HepG2 (cell line): ENCODE data around the gene ARHGAP26. TPM values are rescaled to one million over a fixed set of nuclear protein-coding genes. Genes with fewer than 3 reads are reported as not detected.

Experiments used
- ATAC-seq: fragments of 200-7000 bp; cut with Tn5 transposase; 3 replicates; pipeline ENCODE4 v1.9.1; 2020; ENCODE audit warnings: mild to moderate bottlenecking, moderate library complexity
- BruUV-seq: library from RNA; stranded (reverse); fragments of 400-500 nt; replicated peaks from 2 replicates; lab custom pipeline; 2021; lab: Mats Ljungman, UMichigan
- CTCF ChIA-PET: fragments of 300-600 bp; formaldehyde crosslinking; extraction: SDS; loops from one replicate; lab custom pipeline; 2021; ENCODE audit warnings: low total read pairs, inconsistent platforms, low intra/inter-chr PET ratio; lab: Yijun Ruan, JAX
- POLR2A ChIA-PET: fragments of 350-600 bp; sonication (Branson Sonifier 250); formaldehyde crosslinking; loops from one replicate; lab custom pipeline; 2020; ENCODE audit warnings: antibody characterized with exemption, inconsistent platforms; lab: Yijun Ruan, JAX
- DNase-seq: peaks from one replicate; pipeline ENCODE4 v3.0.0-alpha.2; 2015; ENCODE audit warnings: low spot score
- FAIRE-seq: peaks from 3 replicates; lab custom pipeline; 2011; peaks lifted over from hg19 to GRCh38; lab: Jason Lieb, UNC
- H2AFZ ChIP-seq: one replicate; pipeline ENCODE4 v1.6.1; 2011; ENCODE audit warnings: low read length, inconsistent platforms
- H3K27ac ChIP-seq: fragments of 300-600 bp; 3 replicates; pipeline ENCODE4 v1.8.0; 2011; ENCODE audit warnings: mixed run types, mild to moderate bottlenecking, mixed read lengths, low read length, inconsistent platforms; ENCODE audit not compliant: insufficient read depth; ENCODE audit errors: extremely low read length
- H3K27me3 ChIP-seq, 2 experiments: fragments of 200-600 bp in 1 of 2; 2 replicates in 1 of 2; 3 replicates in 1 of 2; pipeline versions ENCODE4 v1.6.0 to v1.8.0; 2011; ENCODE audit warnings: low read length in 2 of 2, mild to moderate bottlenecking in 2 of 2, moderate library complexity in 2 of 2, inconsistent platforms in 1 of 2; ENCODE audit not compliant: insufficient read depth in 2 of 2, control insufficient read depth in 1 of 2
- H3K36me3 ChIP-seq, 2 experiments: fragments of 200-600 bp in 1 of 2; replicated peaks in 1 of 2; 2 replicates in 1 of 2; 3 replicates in 1 of 2; pipeline versions ENCODE4 v1.5.1 to v1.8.0; 2011; ENCODE audit warnings: low read length in 2 of 2, inconsistent platforms in 1 of 2; ENCODE audit not compliant: insufficient read depth in 2 of 2, control insufficient read depth in 1 of 2
- H3K4me1 ChIP-seq: 2 replicates; pipeline ENCODE4 v1.5.1; 2012; ENCODE audit warnings: low read length, inconsistent platforms; ENCODE audit not compliant: insufficient read depth
- H3K4me2 ChIP-seq: 2 replicates; pipeline ENCODE4 v1.6.0; 2011; ENCODE audit warnings: low read depth, low read length, inconsistent platforms
- H3K4me3 ChIP-seq, 3 experiments: fragments of 200-600 bp in 1 of 3; sonication (generic), shearing (Covaris generic) in 1 of 3; replicated peaks in 1 of 3; 2 replicates each; pipeline ENCODE4 v1.5.1; 2011 to 2016; ENCODE audit warnings: low read length in 3 of 3, inconsistent platforms in 2 of 3, low read depth in 2 of 3, mild to moderate bottlenecking in 2 of 3, control low read depth in 1 of 3, mixed read lengths in 1 of 3; ENCODE audit not compliant: insufficient read depth in 1 of 3
- H3K79me2 ChIP-seq: one replicate; pipeline ENCODE4 v1.6.1; 2011; ENCODE audit warnings: low read length, inconsistent platforms; ENCODE audit not compliant: insufficient read depth
- H3K9ac ChIP-seq: 2 replicates; pipeline ENCODE4 v1.6.0; 2011; ENCODE audit warnings: mild to moderate bottlenecking, low read depth, low read length, inconsistent platforms; ENCODE audit not compliant: insufficient read depth
- H3K9me3 ChIP-seq: 2 replicates; pipeline ENCODE4 v1.5.1; 2012; ENCODE audit warnings: mild to moderate bottlenecking, low read length
- H4K20me1 ChIP-seq: 2 replicates; pipeline ENCODE4 v1.6.0; 2011; ENCODE audit warnings: inconsistent platforms, mild to moderate bottlenecking, low read length, moderate library complexity; ENCODE audit not compliant: insufficient read depth
- ZBTB33 ChIP-seq: sonication (generic); formaldehyde crosslinking; IDR thresholded peaks from 2 replicates; pipeline ENCODE4 v1.4.0; 2020; ENCODE audit warnings: missing genetic modification reagents
- ZNF318 ChIP-seq: sonication (generic); formaldehyde crosslinking; IDR thresholded peaks from 2 replicates; pipeline ENCODE4 v1.4.0; 2020; ENCODE audit warnings: mild to moderate bottlenecking, missing genetic modification reagents
- WGBS: methylation state at CpG from one replicate; pipeline ENCODE4 v1.1.6; 2017; ENCODE audit warnings: low lambda C conversion rate; 5-methylcytosine and 5-hydroxymethylcytosine counted together
- in situ Hi-C: cut with HindIII; loops from 2 replicates; pipeline ENCODE4 v1.10.0; 2017; ENCODE audit warnings: low pct_unique_long_range_greater_than_20kb; ENCODE audit not compliant: extremely low pct_ligation_motif_present
- intact Hi-C: fragments of 100-400 bp; cut with micrococcal nuclease; formaldehyde crosslinking; loops from one replicate; pipeline ENCODE4 v1.10.0; 2022; ENCODE audit not compliant: unreplicated experiment
- polyA plus RNA-seq, 8 experiments: library from polyadenylated mRNA; depleted of rRNA in 3 of 8; stranded (reverse) in 7 of 8; unstranded in 1 of 8; fragments of >200 nt; fragmentation: Illumina TruSeq in 4 of 8; extraction: Trizol in 4 of 8; gene quantifications; 2 replicates each; pipeline versions ENCODE4 v1.2.1 to v1.2.3, GENCODE V29; 2011 to 2016; ENCODE audit warnings: low read depth in 4 of 8, missing spikeins in 1 of 8, mixed read lengths in 1 of 8; ENCODE audit not compliant: insufficient read depth in 1 of 8
- total RNA-seq, 5 experiments: library from RNA; depleted of rRNA; stranded (reverse); fragments of >200 nt; fragmentation: Illumina TruSeq; extraction: Trizol; gene quantifications; 2 replicates each; pipeline ENCODE4 v1.2.3, GENCODE V29; 2016; ENCODE audit warnings: low read depth in 1 of 5

ARHGAP26 gene
- total and polyA plus RNA-seq, 2 of the 13 experiments (the other 11 are each of a cell fraction or from before 2014, with no cell fraction given): 9.6 to 18.2 TPM

DNA sequence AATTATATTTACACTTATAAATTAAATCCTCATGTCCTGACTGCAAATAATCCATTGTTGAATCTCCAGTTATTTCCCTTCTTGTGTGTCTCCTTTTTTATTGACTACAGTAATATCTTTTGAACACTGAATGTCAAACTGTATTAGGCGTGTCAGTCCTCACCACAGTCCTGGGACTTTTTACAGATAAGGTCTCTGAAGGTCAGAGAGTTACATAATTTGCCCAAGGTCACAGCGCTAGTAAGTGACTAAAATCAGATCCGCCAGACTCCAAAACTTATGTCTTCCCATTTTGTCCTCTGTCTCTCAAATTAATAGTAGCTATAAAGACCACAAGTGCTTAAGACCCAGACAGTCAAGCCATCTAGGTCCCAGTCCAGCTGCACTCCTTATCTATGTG is 359.0 kb downstream of the ARHGAP26 start:
- Histone ChIP-seq H3K27ac (no peak overlapping the region), H4K20me1 (no peaks in the 10 kb centered on the region), H3K4me3 (no peak overlapping the region), H3K4me2 (no peak overlapping the region), H3K36me3 (peaks cover 1 to 4% of the 10 kb centered on the region in 2 experiments; a peak in 3 of 5 replicates), H3K79me2 (no peaks in the 10 kb centered on the region), H3K4me1 (peaks cover 6% of the 10 kb centered on the region), H3K9ac (no peak overlapping the region)
- intact Hi-C loops: no loop called here
- TF ChIP-seq ZBTB33 (CRISPR knock-in tag): peak; percentile 50; the same call in 1 of the 2 replicates
- no peak for TF ChIP-seq ZNF318 (CRISPR knock-in tag)
- TF ChIP-seq, all 625 proteins: peak for 1
- BruUV-seq: no TSS peak
- CTCF ChIA-PET: no interaction called here
- in situ Hi-C loops: no loop called here
- 96% methylated on average over 3 of the region's 3 CpGs for WGBS
- ATAC-seq (no peak), DNase-seq (no peak), FAIRE-seq (no peak)
- H3K27me3 ChIP-seq: no peaks in the 10 kb centered on the region
- POLR2A ChIA-PET: no interaction called here
- H2AFZ ChIP-seq: no peak overlapping the region
- H3K9me3 ChIP-seq: no peaks in the 10 kb centered on the region
